Epithelial cell of esophagus (primary cell): ENCODE measurements around the gene ARHGAP10.

Source experiments
- DNase-seq: peaks from one replicate; pipeline ENCODE4 v3.0.0; 2010; ENCODE audit warnings: low read depth
- H3K4me3 ChIP-seq: 2 replicates; pipeline ENCODE4 v1.5.1; 2011; ENCODE audit warnings: mild to moderate bottlenecking, low read length, control low read depth
- TF ChIP-seq, protein P1 (sequence below): IDR thresholded peaks from 2 replicates; pipeline ENCODE4 v1.5.1; 2011; ENCODE audit warnings: low read depth, mild to moderate bottlenecking, low read length, control low read depth, inconsistent platforms; ENCODE audit not compliant: insufficient read depth; ENCODE audit errors: missing control alignments

Gene ARHGAP10

DNA sequence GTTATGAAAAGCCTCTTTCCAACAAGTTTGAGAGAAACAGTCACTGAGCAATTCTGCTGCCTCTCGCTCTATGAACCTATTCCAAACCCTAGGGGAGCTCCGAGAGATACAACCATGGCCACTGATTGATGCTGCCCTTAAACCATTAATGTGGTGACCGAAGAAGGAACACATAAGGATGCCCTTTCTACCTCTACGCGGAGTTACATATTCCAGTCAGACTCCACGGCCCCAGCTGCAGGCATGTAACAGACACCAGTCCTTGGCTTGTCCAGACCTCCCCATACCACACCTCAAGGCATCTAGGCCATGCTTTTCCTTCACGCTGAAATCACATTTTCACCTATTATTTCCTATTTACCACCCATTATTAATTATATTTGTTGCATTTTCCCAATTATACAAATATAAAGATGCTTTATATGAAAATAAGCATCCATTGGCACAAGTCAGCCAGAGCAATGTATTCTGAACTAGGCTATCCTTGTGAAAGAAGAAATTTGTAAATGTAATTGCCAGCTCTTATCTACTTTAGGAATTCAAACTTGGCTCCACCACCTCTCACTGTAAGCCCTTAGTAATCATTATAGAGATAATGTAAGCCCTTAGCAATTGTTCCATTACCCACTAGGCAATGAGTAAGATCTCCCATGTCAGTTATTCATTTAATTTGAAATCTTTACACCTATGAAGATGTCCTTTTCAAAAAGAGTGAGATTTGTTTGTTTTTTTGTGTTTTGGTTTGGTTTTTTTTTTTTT is 371.9 kb downstream of the ARHGAP10 start:
- no peak for DNase-seq
- no peak overlapping the region for H3K4me3 ChIP-seq
- TF ChIP-seq, protein P1, sequence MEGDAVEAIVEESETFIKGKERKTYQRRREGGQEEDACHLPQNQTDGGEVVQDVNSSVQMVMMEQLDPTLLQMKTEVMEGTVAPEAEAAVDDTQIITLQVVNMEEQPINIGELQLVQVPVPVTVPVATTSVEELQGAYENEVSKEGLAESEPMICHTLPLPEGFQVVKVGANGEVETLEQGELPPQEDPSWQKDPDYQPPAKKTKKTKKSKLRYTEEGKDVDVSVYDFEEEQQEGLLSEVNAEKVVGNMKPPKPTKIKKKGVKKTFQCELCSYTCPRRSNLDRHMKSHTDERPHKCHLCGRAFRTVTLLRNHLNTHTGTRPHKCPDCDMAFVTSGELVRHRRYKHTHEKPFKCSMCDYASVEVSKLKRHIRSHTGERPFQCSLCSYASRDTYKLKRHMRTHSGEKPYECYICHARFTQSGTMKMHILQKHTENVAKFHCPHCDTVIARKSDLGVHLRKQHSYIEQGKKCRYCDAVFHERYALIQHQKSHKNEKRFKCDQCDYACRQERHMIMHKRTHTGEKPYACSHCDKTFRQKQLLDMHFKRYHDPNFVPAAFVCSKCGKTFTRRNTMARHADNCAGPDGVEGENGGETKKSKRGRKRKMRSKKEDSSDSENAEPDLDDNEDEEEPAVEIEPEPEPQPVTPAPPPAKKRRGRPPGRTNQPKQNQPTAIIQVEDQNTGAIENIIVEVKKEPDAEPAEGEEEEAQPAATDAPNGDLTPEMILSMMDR = no peak

- TF ChIP-seq, protein P1 = no peak
- no peak for DNase-seq
- H3K4me3 ChIP-seq = no peak overlapping the region
Observed at GRCh38 chr4:148108766-148109165, 376.9 kb downstream of the ARHGAP10 start.

- TF ChIP-seq, protein P1 = no peak
- no peak for DNase-seq
Observed at GRCh38 chr4:148109216-148109615, 377.3 kb downstream of the ARHGAP10 start.

GRCh38 chr4:148110169-148110568 is 378.3 kb downstream of the ARHGAP10 start:
- TF ChIP-seq, protein P1 = no peak
- DNase-seq = no peak
- H3K4me3 ChIP-seq = no peak overlapping the region

More at GRCh38 chr4:148109216-148109615, 377.3 kb downstream of the ARHGAP10 start:
- H3K4me3 ChIP-seq = no peak overlapping the region

- TF ChIP-seq, protein P1 = no peak
- DNase-seq = peak; percentile 15
Observed at GRCh38 chr4:148112231-148112982, 380.5 kb downstream of the ARHGAP10 start.

DNA sequence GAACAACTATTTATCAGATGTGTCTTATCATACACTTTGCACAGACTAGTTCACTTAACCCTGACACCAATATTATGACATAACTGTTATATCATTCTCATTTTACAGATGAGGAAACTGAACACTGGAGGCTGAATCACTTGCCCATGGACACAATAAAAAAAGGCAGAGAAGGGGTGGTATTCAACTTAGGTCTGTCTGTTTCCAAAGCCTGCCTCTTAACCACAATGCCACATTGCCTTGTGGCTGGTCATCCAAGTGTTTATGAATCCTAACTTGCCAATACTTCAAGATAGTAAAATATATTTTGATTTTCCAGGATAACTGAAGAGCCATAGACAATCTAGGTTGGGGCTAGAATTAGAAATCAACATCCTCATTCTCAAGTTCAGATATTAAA is 382.5 kb downstream of the ARHGAP10 start:
- H3K4me3 ChIP-seq = no peak overlapping the region
- TF ChIP-seq, protein P1 = no peak
- no peak for DNase-seq

More at GRCh38 chr4:148112231-148112982, 380.5 kb downstream of the ARHGAP10 start:
- H3K4me3 ChIP-seq = no peak overlapping the region
